Measurements from ENCODE around the gene ESCO1.

The ESCO1 gene

GRCh38 chr18:21534327-21534726 is 66.2 kb downstream of the ESCO1 start:
- TF ChIP-seq CTCF (IDR thresholded peaks at IDR 0.05) (no peak), ZFX (IDR thresholded peaks at IDR 0.05; ENCODE audit: borderline replicate concordance) (no peak)
- 0 out of 2 replicates have a peak overlapping the region, but pooled peaks have one; percentile 22 for H3K27ac ChIP-seq

GRCh38 chr18:21526463-21526862 is 74.0 kb downstream of the ESCO1 start:
- H3K27ac ChIP-seq: no peak overlapping the region
- TF ChIP-seq ZFX (IDR thresholded peaks at IDR 0.05; ENCODE audit: borderline replicate concordance) (no peak), CTCF (IDR thresholded peaks at IDR 0.05) (no peak)

- TF ChIP-seq CTCF (IDR thresholded peaks at IDR 0.05) (no peak), ZFX (IDR thresholded peaks at IDR 0.05; ENCODE audit: borderline replicate concordance) (no peak)
- no peak overlapping the region for H3K27ac ChIP-seq
Observed at GRCh38 chr18:21525916-21526315, 74.6 kb downstream of the ESCO1 start.

GRCh38 chr18:21522530-21522929 is 78.0 kb downstream of the ESCO1 start:
- H3K27ac ChIP-seq: no peak overlapping the region
- TF ChIP-seq CTCF (IDR thresholded peaks at IDR 0.05) (no peak), ZFX (IDR thresholded peaks at IDR 0.05; ENCODE audit: borderline replicate concordance) (no peak)

- TF ChIP-seq ZFX (IDR thresholded peaks at IDR 0.05; ENCODE audit: borderline replicate concordance) (no peak), CTCF (IDR thresholded peaks at IDR 0.05) (no peak)
Observed at GRCh38 chr18:21513741-21514140, 86.8 kb downstream of the ESCO1 start.

GRCh38 chr18:21513292-21513691 is 87.2 kb downstream of the ESCO1 start:
- no peak for TF ChIP-seq CTCF (IDR thresholded peaks at IDR 0.05)
- no peak for TF ChIP-seq ZFX (IDR thresholded peaks at IDR 0.05; ENCODE audit: borderline replicate concordance)
- H3K27ac ChIP-seq: no peak overlapping the region

More at GRCh38 chr18:21513741-21514140, 86.8 kb downstream of the ESCO1 start:
- no peak overlapping the region for H3K27ac ChIP-seq

GRCh38 chr18:21509062-21509461 is 91.4 kb downstream of the ESCO1 start:
- H3K27ac ChIP-seq: no peak overlapping the region
- no peak for TF ChIP-seq ZFX (IDR thresholded peaks at IDR 0.05; ENCODE audit: borderline replicate concordance)
- no peak for TF ChIP-seq CTCF (IDR thresholded peaks at IDR 0.05)

All from 22Rv1 (cell line).